GM15510 (cell line): ENCODE data around the gene CASKIN2.

Source experiments
- POLR2A ChIP-seq: IDR thresholded peaks from 3 replicates; pipeline ENCODE4 v1.6.1; 2011; ENCODE audit warnings: borderline replicate concordance; ENCODE audit not compliant: insufficient read length; ENCODE audit errors: extremely low read depth

The CASKIN2 gene

DNA sequence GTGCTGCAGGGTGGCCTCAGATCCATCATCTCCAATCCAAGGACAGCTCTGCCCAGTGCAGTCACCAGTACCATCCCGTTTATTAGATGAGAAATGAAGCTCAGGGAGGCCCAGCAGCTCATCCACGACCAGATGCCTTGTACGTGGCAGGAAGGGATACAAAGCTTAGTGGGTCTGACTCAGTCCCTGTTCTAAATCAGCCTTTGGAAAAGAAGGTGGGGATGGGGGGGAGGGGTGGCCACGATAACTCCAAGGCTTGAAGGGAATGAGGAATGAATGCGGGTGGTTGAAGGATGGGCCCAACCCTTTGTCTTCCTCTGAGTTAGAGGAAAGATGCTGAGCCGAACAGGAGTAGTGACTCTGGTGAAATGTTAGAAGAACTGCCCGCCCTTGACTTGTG, 35.9 kb upstream of the CASKIN2 start:
- no peak for TF ChIP-seq POLR2A

DNA sequence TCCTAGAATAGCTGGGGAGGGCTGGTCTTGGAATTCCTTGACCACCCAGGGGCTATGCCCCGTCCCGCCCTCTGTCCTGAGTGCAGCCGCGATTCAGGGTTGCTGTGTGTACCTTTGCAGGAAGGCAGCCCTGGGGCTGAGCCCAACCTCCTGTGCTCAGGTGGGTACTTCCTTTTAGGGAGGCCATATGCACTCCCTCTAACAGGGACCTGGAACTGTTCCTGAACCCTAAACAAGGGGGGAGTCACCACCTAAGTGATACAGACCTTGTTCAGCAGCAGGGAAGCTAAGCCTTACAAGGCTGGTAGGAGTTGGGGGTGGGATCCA, 34.8 kb upstream of the CASKIN2 start:
- no peak for TF ChIP-seq POLR2A

- no peak for TF ChIP-seq POLR2A
Observed at GRCh38 chr17:75549246-75550138, 34.2 kb upstream of the CASKIN2 start.

- TF ChIP-seq POLR2A, result no peak
Observed at GRCh38 chr17:75548813-75549212, 33.5 kb upstream of the CASKIN2 start.

- TF ChIP-seq POLR2A, result no peak
Observed at GRCh38 chr17:75547091-75547490, 31.8 kb upstream of the CASKIN2 start.

DNA sequence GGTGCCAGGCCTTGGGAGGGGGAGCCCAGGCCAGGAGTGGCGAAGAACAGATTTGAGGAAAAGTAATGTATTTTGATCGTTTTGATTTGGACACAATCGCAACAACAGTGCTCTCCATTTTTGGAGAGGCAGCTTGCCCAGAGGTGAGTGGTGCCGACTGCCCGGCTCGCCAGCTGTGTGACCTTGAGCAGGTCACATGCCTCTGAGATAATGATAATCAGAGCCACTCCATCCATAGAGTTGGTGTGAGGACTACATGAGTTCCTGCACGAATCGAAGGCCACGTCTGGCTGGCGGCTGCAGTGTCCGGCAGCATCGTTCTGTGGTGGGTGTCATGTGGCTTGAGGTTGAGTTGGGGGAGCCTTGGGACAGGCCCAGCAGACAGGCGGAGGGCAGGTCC, 30.8 kb upstream of the CASKIN2 start:
- no peak for TF ChIP-seq POLR2A

DNA sequence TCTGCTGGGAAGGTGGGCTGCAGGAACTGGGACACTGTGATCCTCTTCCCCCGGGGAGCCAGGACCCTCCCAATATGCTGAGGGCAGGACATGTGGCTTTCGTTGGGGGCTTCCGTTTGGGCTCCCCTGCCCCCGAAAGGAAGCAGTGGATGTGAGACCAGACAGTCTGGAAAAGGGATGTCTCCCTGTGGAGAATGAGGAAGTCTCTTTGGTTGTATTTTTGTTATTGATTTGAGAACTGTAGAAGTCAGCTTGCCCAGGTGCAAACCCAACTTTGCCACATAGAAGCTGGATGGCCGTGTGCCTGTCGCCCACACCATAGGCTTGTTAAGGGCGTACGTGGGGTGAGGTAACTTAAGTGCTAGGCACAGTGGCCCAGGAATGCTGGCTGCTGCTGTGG, 28.9 kb upstream of the CASKIN2 start:
- TF ChIP-seq POLR2A, result no peak

DNA sequence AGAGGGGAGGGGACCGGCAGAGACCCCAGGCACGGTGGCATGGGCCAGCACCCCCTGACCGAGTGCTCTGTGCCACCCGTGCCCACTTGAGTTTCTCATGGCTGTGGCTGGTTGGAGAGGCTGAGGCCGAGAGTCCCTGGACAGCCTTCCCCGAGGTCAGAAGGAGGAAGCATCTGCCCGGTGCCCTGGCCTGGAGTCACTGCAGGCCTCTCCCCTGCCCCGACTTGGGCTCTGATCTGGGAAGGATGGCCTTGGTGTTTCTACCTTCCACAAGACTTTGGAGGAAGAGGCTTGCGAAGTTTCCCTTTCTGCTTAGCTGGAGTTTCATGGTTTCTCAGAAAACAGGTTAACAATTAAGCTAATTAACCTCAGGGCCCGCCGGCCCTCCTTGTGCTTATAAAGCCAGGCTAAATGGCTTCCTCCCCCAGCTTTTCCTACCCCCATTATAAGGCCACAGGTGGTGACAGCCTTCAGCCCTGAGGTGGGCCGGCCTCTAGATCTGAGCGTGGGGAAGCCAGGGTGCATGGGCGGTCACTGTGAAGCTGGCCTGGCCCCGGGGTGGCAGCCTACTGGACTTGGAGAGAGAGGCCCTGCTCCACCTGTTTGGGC, 27.5 kb upstream of the CASKIN2 start:
- no peak for TF ChIP-seq POLR2A

GRCh38 chr17:75542229-75542628, 26.9 kb upstream of the CASKIN2 start:
- no peak for TF ChIP-seq POLR2A

DNA sequence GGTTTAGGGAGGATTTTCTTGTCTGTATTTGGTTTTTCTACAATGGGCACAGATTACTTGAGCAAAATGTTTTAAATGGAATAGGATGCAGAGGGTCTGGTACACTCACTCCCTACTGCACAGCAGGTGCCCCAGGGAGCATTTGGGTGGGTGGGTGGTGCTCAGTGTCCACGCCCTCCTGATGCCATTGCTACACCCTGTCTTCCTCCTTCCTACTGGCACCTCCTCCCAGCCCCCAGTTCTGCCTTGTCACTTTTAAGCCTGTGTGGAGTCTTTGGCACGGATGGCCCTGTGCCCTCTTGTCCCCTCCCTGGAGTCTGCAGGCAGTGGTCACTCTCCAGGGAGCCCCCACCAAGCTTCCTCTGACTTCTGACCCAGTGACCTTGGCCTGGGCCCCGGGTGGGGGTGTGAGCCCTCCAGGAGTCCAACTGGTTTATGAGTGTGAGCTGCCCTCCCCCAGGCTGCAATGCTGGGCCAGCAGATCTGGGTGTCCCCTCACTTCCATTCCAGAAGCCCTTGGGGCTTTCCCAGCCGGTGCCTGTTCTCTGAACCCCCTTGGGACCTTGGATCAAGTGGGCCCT, 25.7 kb upstream of the CASKIN2 start:
- TF ChIP-seq POLR2A, result no peak

GRCh38 chr17:75539967-75540729, 24.8 kb upstream of the CASKIN2 start:
- no peak for TF ChIP-seq POLR2A

DNA sequence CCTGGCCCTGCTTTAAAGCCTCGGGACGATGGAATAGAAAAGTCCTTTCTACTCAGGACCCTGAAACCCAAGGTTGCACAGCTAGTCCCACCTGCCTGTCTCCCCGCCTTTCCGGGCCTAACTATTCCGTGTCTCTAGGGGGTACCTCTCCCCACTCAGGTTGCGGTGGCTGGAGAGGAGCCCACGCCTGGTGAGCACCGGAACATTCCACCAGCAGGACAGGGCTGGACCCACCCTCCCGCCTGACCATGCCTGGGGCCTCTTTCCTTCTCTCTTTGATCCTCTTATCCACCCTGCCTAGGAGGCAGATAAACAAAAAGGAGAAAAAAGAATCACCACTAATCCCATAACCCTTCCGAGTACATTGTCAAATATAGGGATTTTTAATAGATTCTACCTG, 21.0 kb upstream of the CASKIN2 start:
- TF ChIP-seq POLR2A, result no peak

GRCh38 chr17:75535871-75536270, 20.5 kb upstream of the CASKIN2 start:
- no peak for TF ChIP-seq POLR2A

DNA sequence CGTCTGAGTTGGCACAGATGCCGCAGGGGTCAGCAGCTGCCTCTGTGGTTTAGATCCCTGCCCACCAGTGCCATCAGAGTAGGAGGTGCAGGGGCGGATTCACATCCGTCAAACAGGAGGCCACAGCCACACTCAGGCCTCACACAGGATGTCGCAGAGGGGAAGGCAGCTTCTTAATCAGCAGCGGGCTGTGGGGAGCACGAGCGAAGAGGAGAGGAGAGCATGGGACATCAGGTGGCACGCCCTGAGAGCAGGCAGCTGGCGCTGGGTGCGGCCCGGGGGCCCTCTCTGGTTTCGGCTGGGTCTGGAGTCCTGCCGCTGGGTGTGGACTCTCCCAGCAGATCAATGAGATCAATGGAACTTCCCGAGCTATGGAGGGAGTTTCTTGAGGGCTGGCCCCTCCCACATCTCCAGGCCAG, 19.8 kb upstream of the CASKIN2 start:
- TF ChIP-seq POLR2A, result no peak

DNA sequence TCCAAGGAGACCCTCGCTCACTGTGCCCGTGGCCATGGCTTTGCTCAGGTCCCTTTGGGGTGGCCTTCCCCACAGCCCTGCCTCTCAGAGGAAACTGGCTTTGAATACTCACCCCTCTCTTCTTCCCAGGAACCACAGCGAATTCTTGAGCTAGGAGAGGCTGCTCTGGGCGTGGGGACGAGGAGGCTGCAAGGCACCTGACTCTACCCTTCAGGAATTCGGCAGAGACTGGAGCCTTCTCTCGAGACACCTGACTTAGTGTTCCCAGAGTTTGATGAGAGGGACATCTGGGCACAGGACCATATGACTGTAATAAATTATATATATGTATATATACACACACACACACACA, 16.4 kb upstream of the CASKIN2 start:
- no peak for TF ChIP-seq POLR2A
